H1 (cell line): ENCODE results near the gene POLN.

Experiments
- CEBPB ChIP-seq: IDR thresholded peaks from 2 replicates; pipeline ENCODE4 v1.6.1; 2012; ENCODE audit warnings: low read depth, low read length
- CTCF ChIP-seq, 3 experiments: IDR thresholded peaks; 1 replicate in 2 of 3; 2 replicates in 1 of 3; pipeline versions ENCODE4 v1.5.1 to v1.6.1; 2011; ENCODE audit warnings: low read length in 3 of 3, mild to moderate bottlenecking in 3 of 3, inconsistent platforms in 2 of 3, low read depth in 1 of 3, moderate library complexity in 1 of 3; ENCODE audit not compliant: insufficient read depth in 1 of 3; ENCODE audit errors: control extremely low read depth in 1 of 3
- EP300 ChIP-seq, 2 experiments: IDR thresholded peaks; 1 replicate in 1 of 2; 2 replicates in 1 of 2; pipeline ENCODE4 v1.6.1; 2011 to 2012; ENCODE audit warnings: low read depth in 2 of 2, low read length in 2 of 2, mild to moderate bottlenecking in 2 of 2, borderline replicate concordance in 1 of 2, inconsistent platforms in 1 of 2, moderate library complexity in 1 of 2
- EZH2 ChIP-seq: fragments of 200-600 bp; sonication (generic); IDR thresholded peaks from 2 replicates; pipeline ENCODE4 v1.7.1; 2012; ENCODE audit warnings: low read depth, mild to moderate bottlenecking, moderate library complexity, low read length, inconsistent platforms; ENCODE audit not compliant: severe bottlenecking
- POLR2AphosphoS5 ChIP-seq: IDR thresholded peaks from 2 replicates; pipeline ENCODE4 v1.6.1; 2011; ENCODE audit warnings: low read depth, low read length
- SIX5 ChIP-seq: IDR thresholded peaks from 2 replicates; pipeline ENCODE4 v1.6.1; 2011; ENCODE audit warnings: mild to moderate bottlenecking, low read depth, low read length
- YY1 ChIP-seq: IDR thresholded peaks from 2 replicates; pipeline ENCODE4 v1.6.1; 2011; ENCODE audit warnings: low read depth, mild to moderate bottlenecking, low read length

- TF ChIP-seq CTCF (IDR thresholded peaks at IDR 0.05; ENCODE audit: control extremely low read depth in 1 of 3, insufficient read depth in 1 of 3, low read depth in 1 of 3, low read length in 3 of 3): no peak
- TF ChIP-seq CEBPB: no peak
- TF ChIP-seq EZH2: no peak
- TF ChIP-seq YY1: no peak
- TF ChIP-seq EP300 (IDR thresholded peaks at IDR 0.05; ENCODE audit: borderline replicate concordance in 1 of 2, low read depth in 2 of 2, low read length in 2 of 2): no peak
- no peak for TF ChIP-seq SIX5
- TF ChIP-seq POLR2AphosphoS5: no peak
These were observed 175.8 kb downstream of the POLN start for GRCh38 chr4:2066011-2066551.
